ENCODE data around the gene NUSAP1. TPM values are rescaled to one million over a fixed set of nuclear protein-coding genes. Genes with fewer than 3 reads are reported as not detected.
"Not testable (repeated sequence)": the region's sequence is repeated elsewhere in the genome, so short reads cannot be mapped to it uniquely, and the experiment has no call there.

NUSAP1 gene
- total RNA-seq, 1 donor from 2014 or later = 159 TPM

GRCh38 chr15:41347236-41347635 lies 14.6 kb downstream of the NUSAP1 start:
- H3K36me3 Mint-ChIP-seq (ENCODE audit: low read depth) = peaks cover 12% of the 10 kb centered on the region
- no peak overlapping the region for H3K27ac Mint-ChIP-seq (ENCODE audit: unreplicated experiment)

GRCh38 chr15:41350057-41350717 lies 17.5 kb downstream of the NUSAP1 start:
- peaks cover 19% of the 10 kb centered on the region for H3K36me3 Mint-ChIP-seq (ENCODE audit: low read depth)
- H3K9me3 Mint-ChIP-seq = no peaks in the 10 kb centered on the region
- TF ChIP-seq CTCF (conservative IDR thresholded peaks at IDR 0.05) = no peak
- H3K27ac Mint-ChIP-seq (ENCODE audit: unreplicated experiment) = no peak overlapping the region
- H3K4me3 Mint-ChIP-seq = no peak overlapping the region
- no peaks in the 10 kb centered on the region for H3K27me3 Mint-ChIP-seq (ENCODE audit: low read depth)
- no peak for DNase-seq (ENCODE audit: low read depth, low spot score)
- no peaks in the 10 kb centered on the region for H3K4me1 Mint-ChIP-seq

More at GRCh38 chr15:41347236-41347635, 14.6 kb downstream of the NUSAP1 start:
- Mint-ChIP-seq H3K9me3 (no peaks in the 10 kb centered on the region), H3K27me3 (ENCODE audit: low read depth) (no peaks in the 10 kb centered on the region), H3K4me3 (no peak overlapping the region), H3K4me1 (no peaks in the 10 kb centered on the region)
- no peak for DNase-seq (ENCODE audit: low read depth, low spot score)
- TF ChIP-seq CTCF (conservative IDR thresholded peaks at IDR 0.05) = no peak

GRCh38 chr15:41354371-41354770 lies 21.7 kb downstream of the NUSAP1 start:
- Mint-ChIP-seq H3K4me3 (no peak overlapping the region), H3K4me1 (no peaks in the 10 kb centered on the region), H3K27ac (ENCODE audit: unreplicated experiment) (no peak overlapping the region), H3K36me3 (ENCODE audit: low read depth) (peaks cover 21% of the 10 kb centered on the region), H3K27me3 (ENCODE audit: low read depth) (no peaks in the 10 kb centered on the region), H3K9me3 (no peaks in the 10 kb centered on the region)
- no peak for TF ChIP-seq CTCF (conservative IDR thresholded peaks at IDR 0.05)
- no peak for DNase-seq (ENCODE audit: low read depth, low spot score)

- no peaks in the 10 kb centered on the region for H3K27me3 Mint-ChIP-seq (ENCODE audit: low read depth)
- DNase-seq (ENCODE audit: low read depth, low spot score) = no peak
- no peaks in the 10 kb centered on the region for H3K9me3 Mint-ChIP-seq
- H3K4me3 Mint-ChIP-seq = no peak overlapping the region
- H3K4me1 Mint-ChIP-seq = no peaks in the 10 kb centered on the region
- TF ChIP-seq CTCF (conservative IDR thresholded peaks at IDR 0.05) = no peak
- peaks cover 13% of the 10 kb centered on the region for H3K36me3 Mint-ChIP-seq (ENCODE audit: low read depth)
- H3K27ac Mint-ChIP-seq (ENCODE audit: unreplicated experiment) = no peak overlapping the region
Observed at GRCh38 chr15:41367418-41367817, 34.7 kb downstream of the NUSAP1 start.

GRCh38 chr15:41377978-41378377 lies 45.3 kb downstream of the NUSAP1 start:
- H3K4me1 Mint-ChIP-seq = no peaks in the 10 kb centered on the region
- H3K27me3 Mint-ChIP-seq (ENCODE audit: low read depth) = no peaks in the 10 kb centered on the region
- peaks cover 22% of the 10 kb centered on the region for H3K36me3 Mint-ChIP-seq (ENCODE audit: low read depth)
- no peak for DNase-seq (ENCODE audit: low read depth, low spot score)
- no peak overlapping the region for H3K4me3 Mint-ChIP-seq
- no peak overlapping the region for H3K27ac Mint-ChIP-seq (ENCODE audit: unreplicated experiment)
- no peak for TF ChIP-seq CTCF (conservative IDR thresholded peaks at IDR 0.05)
- H3K9me3 Mint-ChIP-seq = peaks cover 5% of the 10 kb centered on the region

GRCh38 chr15:41383974-41384749 lies 51.5 kb downstream of the NUSAP1 start:
- DNase-seq (ENCODE audit: low read depth, low spot score); H3K4me1 Mint-ChIP-seq; H3K9me3 Mint-ChIP-seq; H3K27me3 Mint-ChIP-seq (ENCODE audit: low read depth); H3K27ac Mint-ChIP-seq (ENCODE audit: unreplicated experiment); H3K4me3 Mint-ChIP-seq: not testable (repeated sequence)
- peaks cover 29% of the 10 kb centered on the region for H3K36me3 Mint-ChIP-seq (ENCODE audit: low read depth)

Measured in neural crest cell (in vitro differentiated cells).